ENCODE measurements around the gene ABCD2.
"Not testable (repeated sequence)": the region's sequence is repeated elsewhere in the genome, so short reads cannot be mapped to it uniquely, and the experiment has no call there.

ABCD2 gene

DNA sequence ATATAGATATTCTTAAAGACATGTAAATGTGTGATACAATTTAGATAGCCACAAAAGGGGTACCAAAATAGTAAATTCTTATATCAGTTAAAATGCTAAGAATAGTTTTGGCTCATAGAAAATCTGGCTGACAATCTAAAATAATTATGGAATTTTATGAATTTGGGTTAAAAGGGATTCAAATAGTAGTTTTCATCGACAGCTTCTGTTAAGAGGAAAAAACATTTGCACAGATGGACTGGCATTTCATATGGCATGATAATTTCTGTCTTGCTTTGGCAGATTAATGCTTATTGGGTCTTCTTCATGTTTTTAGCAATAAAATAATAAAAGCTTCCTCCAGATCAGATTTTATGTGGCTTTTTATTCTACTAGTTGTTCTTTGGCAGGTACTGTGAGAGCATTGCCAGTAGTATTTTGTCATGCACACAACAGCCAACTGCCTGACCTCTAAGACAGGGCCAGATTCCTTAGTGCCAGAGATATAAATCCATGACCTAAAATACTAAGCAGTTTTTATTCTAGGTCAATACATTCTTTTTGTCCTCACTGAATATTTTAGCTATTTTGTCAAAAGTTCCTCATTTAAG, 9.1 kb downstream of the ABCD2 start:
- no peak for DNase-seq

GRCh38 chr12:39606712-39607423, 12.7 kb downstream of the ABCD2 start:
- DNase-seq = no peak

GRCh38 chr12:39605996-39606395, 13.6 kb downstream of the ABCD2 start:
- DNase-seq = no peak

DNA sequence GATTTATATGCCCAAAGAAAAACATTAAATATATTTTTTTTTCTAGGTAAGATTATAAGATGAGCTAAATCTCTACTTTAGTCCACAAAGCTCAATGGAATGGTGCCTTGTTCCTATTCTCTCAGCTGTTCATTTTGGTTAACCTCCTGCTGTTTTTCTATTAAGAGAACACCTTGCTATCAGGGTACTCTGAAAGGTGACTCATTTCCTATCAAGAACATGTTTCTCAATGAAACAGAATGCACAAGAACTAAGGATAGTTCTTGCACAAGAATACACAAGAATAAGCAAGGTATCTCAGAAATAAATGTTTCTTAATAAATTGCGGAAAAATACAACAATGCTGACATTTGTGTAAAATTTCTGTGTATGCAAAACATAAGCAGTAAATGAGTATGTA, 14.1 kb downstream of the ABCD2 start:
- no peak for DNase-seq

DNA sequence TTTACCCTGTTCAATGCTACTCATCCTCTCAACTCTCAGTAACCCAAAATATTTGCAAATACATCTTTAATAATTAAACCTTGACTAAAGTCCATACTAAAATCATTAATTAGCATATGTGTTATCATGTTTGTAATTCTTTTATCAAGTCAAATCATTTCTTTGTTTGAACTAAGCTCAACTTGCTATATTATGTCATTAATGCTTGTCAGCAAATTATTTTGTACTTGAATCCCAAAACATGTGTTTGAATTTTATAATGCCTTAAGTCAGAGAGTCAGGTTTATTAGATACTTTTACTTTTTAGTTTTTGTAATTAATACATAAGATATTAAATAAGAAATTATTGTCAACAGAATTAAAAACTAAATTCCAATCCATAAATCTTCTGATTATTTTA, 16.5 kb downstream of the ABCD2 start:
- DNase-seq = no peak

- DNase-seq = not testable (repeated sequence)
Observed at GRCh38 chr12:39601951-39602350, 17.7 kb downstream of the ABCD2 start.

GRCh38 chr12:39595928-39596327, 23.7 kb downstream of the ABCD2 start:
- no peak for DNase-seq

DNA sequence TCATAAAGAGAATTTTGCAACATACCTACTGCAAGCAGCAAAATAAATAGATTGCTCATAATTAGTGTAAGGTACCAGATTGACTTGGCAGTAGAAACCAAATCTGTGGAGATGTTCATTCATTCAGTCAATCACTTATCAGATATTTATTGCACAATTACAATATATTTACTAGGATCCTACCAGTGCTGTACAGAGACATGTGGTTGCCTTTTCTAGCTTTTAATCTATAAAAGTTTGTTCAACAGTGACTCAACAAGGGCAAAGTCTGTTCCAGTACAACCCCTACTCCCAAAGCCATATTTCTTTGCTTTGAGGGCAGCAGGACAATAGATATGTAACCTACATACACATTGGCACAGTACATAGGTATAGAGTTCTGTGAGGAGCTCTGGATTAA, 27.3 kb downstream of the ABCD2 start:
- no peak for DNase-seq

- DNase-seq = no peak
Observed at GRCh38 chr12:39588348-39588747, 31.3 kb downstream of the ABCD2 start.

- no peak for DNase-seq
Observed at GRCh38 chr12:39587225-39587624, 32.4 kb downstream of the ABCD2 start.

DNA sequence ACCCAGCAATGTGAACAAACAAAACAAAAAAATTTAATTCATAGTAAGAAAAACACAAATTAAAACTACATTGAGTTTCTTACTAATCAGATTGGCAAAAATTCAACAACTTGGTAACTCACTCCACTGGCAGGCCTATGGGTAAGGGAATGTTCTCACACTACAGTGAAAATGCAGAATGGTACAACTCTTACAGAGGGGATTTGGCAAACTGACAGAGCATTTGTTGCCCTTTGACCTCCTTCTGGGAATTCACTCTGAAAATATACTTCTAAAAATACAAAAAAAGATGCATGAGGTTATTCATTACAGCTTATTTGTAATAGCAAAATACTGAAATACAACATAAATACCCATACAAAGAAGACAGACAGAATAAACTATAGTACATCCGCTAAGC, 32.8 kb downstream of the ABCD2 start:
- DNase-seq = no peak

GRCh38 chr12:39581592-39581991, 38.0 kb downstream of the ABCD2 start:
- no peak for DNase-seq

DNA sequence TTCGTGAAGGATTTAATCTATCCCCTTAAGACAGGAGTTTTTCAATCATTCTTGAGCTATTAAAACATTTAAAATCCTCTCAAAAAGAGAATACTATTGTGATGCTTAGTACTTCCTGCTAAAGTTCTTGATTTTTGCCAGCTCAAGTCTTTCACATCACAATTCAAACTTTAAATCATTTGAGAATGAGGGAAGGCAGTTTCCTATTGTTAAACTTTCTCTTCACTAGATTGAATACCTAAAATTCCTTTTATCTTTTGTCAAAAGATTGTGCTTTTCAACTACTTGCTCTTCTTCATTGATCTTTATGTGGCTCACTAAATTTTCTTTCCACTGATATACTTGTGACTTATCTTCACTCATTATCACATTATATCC, 44.1 kb downstream of the ABCD2 start:
- no peak for DNase-seq

DNA sequence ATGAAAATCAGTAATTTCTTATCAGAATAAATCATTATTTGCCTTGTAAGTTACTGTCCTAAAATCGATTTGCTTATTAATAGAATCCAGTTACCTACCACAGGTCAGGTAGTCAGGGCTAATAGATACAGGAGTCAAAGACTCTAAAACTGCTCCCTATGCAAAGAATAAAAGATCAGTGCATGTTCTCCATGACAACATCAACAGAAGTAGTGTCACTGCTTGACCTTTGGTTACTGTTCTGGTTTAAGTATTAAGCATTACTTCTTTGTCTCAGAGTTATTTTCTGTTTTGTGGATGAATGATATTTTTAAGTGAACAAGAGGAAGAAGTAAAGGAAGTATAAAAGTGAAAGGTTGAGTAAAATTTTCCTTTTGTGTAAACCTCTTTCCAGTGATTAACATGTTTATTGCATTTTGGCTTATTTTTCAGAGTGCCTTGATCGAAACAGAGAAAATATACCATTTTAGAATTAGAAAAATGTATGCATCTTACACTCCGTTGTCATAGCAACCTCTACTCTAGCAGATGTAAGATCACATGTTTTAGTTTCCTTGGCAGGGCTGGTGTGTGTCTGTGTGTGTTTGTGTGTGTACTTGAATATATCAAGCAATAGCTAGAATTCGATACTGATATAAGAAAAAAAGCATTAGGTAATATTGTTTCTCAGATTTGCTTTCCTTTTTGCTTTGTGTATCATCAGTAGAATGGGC, 44.7 kb downstream of the ABCD2 start:
- DNase-seq = no peak

GRCh38 chr12:39574378-39574777, 45.2 kb downstream of the ABCD2 start:
- no peak for DNase-seq

DNA sequence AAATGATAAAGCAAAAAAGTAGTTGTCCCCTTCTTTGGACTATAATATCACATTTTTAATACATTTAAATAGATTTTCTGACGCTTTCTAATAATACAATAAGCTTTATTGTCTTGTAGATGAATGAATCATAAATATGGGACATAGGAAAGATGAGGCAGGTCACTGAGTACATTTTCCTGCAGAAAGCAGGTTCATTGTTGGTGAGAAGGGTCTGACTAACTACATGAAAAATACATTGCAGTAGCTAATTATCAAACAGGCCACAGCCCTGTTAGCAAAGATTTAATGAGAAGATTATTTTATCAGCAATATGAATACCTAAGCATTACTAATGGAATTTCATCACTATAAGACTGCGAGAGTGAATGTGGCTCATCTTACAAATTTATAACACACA, 45.6 kb downstream of the ABCD2 start:
- DNase-seq = no peak

DNA sequence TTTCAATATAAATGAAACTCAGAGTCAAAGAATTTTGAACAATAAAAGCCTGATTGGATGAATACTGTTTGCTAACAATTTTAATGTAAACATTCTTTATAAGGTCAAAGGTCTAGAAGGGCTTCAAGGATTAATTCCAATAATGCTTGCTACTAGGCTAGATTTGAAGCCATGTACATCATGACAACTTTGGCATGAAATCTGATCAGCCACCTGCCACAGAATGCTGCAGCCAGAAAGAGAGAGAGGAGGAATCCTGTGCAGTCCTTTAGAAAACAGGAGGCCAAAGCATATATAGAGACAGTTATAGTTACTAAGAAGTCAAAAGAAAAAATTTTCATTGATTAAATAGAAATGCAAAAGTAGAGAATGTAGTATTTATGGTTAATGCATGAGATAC, 47.1 kb downstream of the ABCD2 start:
- DNase-seq = no peak

DNA sequence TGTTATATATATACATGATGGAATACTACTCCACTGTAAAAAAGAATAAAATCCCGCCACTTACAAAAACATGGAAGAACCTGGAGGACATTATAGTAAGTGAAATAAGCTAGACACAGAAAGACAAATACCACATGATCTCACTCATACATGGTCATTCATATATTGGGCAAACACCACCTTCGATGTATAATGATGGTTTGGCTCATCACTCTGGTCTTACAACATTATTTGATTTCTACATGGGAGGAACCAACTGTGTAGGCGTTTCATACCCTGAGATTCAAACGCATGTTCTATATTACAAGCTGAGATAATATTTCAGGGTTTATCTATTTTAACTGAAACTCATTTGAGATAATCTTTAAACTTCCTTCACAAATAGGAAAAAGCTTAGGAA, 48.3 kb downstream of the ABCD2 start:
- DNase-seq = no peak

- no peak for DNase-seq
Observed at GRCh38 chr12:39553476-39553875, 66.1 kb downstream of the ABCD2 start.

DNA sequence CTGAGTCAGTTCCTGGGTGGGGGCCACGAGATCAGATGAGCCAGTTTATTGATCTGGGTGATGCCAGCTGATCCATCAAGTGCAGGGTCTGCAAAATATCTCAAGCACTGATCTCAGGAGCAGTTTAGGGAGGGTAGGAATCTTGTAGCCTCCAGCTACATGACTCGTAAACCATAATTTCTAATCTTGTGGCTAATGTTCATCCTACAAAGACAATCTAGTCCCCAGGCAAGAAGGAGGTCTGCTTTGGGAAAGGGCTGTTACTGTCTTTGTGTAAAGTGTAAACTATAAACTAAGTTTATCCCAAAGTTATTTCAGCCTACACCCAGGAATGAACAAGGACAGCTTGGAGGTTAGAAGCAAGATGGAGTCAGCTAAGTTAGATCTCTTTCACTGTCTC, 75.4 kb downstream of the ABCD2 start:
- not testable (repeated sequence) for DNase-seq

GRCh38 chr12:39541471-39541870, 78.1 kb downstream of the ABCD2 start:
- DNase-seq = no peak

GRCh38 chr12:39538679-39539104, 80.9 kb downstream of the ABCD2 start:
- no peak for DNase-seq

- no peak for DNase-seq
Observed at GRCh38 chr12:39533951-39534350, 85.7 kb downstream of the ABCD2 start.

- no peak for DNase-seq
Observed at GRCh38 chr12:39532448-39532847, 87.2 kb downstream of the ABCD2 start.

Measured in hematopoietic multipotent progenitor cell treated with erythropoietin and hydrocortisone succinate and interleukin-3 and kit ligand, for 8 days (in vitro differentiated cells).